CD1c-positive myeloid dendritic cell (primary cell): ENCODE data around the gene APOL4.
"Not testable (repeated sequence)": the region's sequence is repeated elsewhere in the genome, so short reads cannot be mapped to it uniquely, and the experiment has no call there.

Experiments
- DNase-seq: peaks from one replicate; pipeline ENCODE4 v3.0.0-alpha.2; 2016; ENCODE audit errors: extremely low spot score

APOL4 gene

GRCh38 chr22:36155702-36156101 lies 45.9 kb downstream of the APOL4 start:
- DNase-seq: no peak

GRCh38 chr22:36154423-36154945 lies 47.1 kb downstream of the APOL4 start:
- no peak for DNase-seq

GRCh38 chr22:36153501-36154422 lies 47.8 kb downstream of the APOL4 start:
- DNase-seq: no peak

- not testable (repeated sequence) for DNase-seq
These were observed 48.8 kb downstream of the APOL4 start for GRCh38 chr22:36152821-36153220.

GRCh38 chr22:36152088-36152487 lies 49.5 kb downstream of the APOL4 start:
- DNase-seq: no peak

- no peak for DNase-seq
These were observed 50.5 kb downstream of the APOL4 start for GRCh38 chr22:36151006-36151595.

GRCh38 chr22:36149441-36149840 lies 52.2 kb downstream of the APOL4 start:
- DNase-seq: no peak

GRCh38 chr22:36148411-36148810 lies 53.2 kb downstream of the APOL4 start:
- no peak for DNase-seq

- DNase-seq: no peak
These were observed 54.3 kb downstream of the APOL4 start for GRCh38 chr22:36147196-36147791.

GRCh38 chr22:36145881-36146280 lies 55.7 kb downstream of the APOL4 start:
- DNase-seq: no peak

GRCh38 chr22:36144886-36145541 lies 56.6 kb downstream of the APOL4 start:
- DNase-seq: peak; percentile 53

GRCh38 chr22:36143956-36144355 lies 57.7 kb downstream of the APOL4 start:
- no peak for DNase-seq

- no peak for DNase-seq
These were observed 58.4 kb downstream of the APOL4 start for GRCh38 chr22:36143066-36143815.

GRCh38 chr22:36141481-36141880 lies 60.1 kb downstream of the APOL4 start:
- no peak for DNase-seq
